GM19455 (cell line): ENCODE measurements around the gene PRKAR2B.
"Not testable (repeated sequence)": the region's sequence is repeated elsewhere in the genome, so short reads cannot be mapped to it uniquely, and the experiment has no call there.

Source experiments
- ATAC-seq: cut with Tn5 transposase; IDR thresholded peaks from one replicate; pipeline ENCODE4 v1.9.1; 2021; ENCODE audit not compliant: unreplicated experiment

Gene PRKAR2B

GRCh38 chr7:107076781-107077698 lies 32.5 kb downstream of the PRKAR2B start:
- no peak for ATAC-seq

GRCh38 chr7:107077699-107078516 lies 33.4 kb downstream of the PRKAR2B start:
- no peak for ATAC-seq

GRCh38 chr7:107078517-107078966 lies 34.0 kb downstream of the PRKAR2B start:
- ATAC-seq: no peak

- no peak for ATAC-seq
Measured at GRCh38 chr7:107079212-107079940, 34.9 kb downstream of the PRKAR2B start.

GRCh38 chr7:107080099-107080505 lies 35.6 kb downstream of the PRKAR2B start:
- ATAC-seq: no peak

- ATAC-seq: no peak
Measured at GRCh38 chr7:107080533-107080932, 36.0 kb downstream of the PRKAR2B start.

- ATAC-seq: no peak
Measured at GRCh38 chr7:107085180-107085579, 40.7 kb downstream of the PRKAR2B start.

- ATAC-seq: no peak
Measured at GRCh38 chr7:107089627-107090026, 45.1 kb downstream of the PRKAR2B start.

GRCh38 chr7:107090457-107090856 lies 46.0 kb downstream of the PRKAR2B start:
- ATAC-seq: no peak

GRCh38 chr7:107091306-107091705 lies 46.8 kb downstream of the PRKAR2B start:
- no peak for ATAC-seq

GRCh38 chr7:107093671-107094070 lies 49.2 kb downstream of the PRKAR2B start:
- not testable (repeated sequence) for ATAC-seq

GRCh38 chr7:107099154-107099553 lies 54.6 kb downstream of the PRKAR2B start:
- ATAC-seq: not testable (repeated sequence)

GRCh38 chr7:107100824-107101223 lies 56.3 kb downstream of the PRKAR2B start:
- no peak for ATAC-seq

- no peak for ATAC-seq
Measured at GRCh38 chr7:107103369-107103768, 58.9 kb downstream of the PRKAR2B start.

- no peak for ATAC-seq
Measured at GRCh38 chr7:107104801-107105200, 60.3 kb downstream of the PRKAR2B start.

GRCh38 chr7:107105591-107106245 lies 61.2 kb downstream of the PRKAR2B start:
- ATAC-seq: no peak

GRCh38 chr7:107108793-107109371 lies 64.4 kb downstream of the PRKAR2B start:
- ATAC-seq: no peak

- no peak for ATAC-seq
Measured at GRCh38 chr7:107109955-107110354, 65.5 kb downstream of the PRKAR2B start.

- no peak for ATAC-seq
Measured at GRCh38 chr7:107111196-107111595, 66.7 kb downstream of the PRKAR2B start.

- ATAC-seq: no peak
Measured at GRCh38 chr7:107113866-107114265, 69.4 kb downstream of the PRKAR2B start.
